GM12873 (cell line): ENCODE data around the gene AGPAT3.

ENCODE experiments used
- CTCF ChIP-seq: IDR thresholded peaks from 2 replicates; pipeline ENCODE4 v1.5.1; 2012; ENCODE audit warnings: low read depth, mild to moderate bottlenecking, moderate library complexity, low read length, control low read depth; ENCODE audit not compliant: insufficient read depth; ENCODE audit errors: missing control alignments

The AGPAT3 gene

GRCh38 chr21:43820466-43820865 lies 44.6 kb upstream of the AGPAT3 start:
- no peak for TF ChIP-seq CTCF

- no peak for TF ChIP-seq CTCF
Observed at GRCh38 chr21:43824333-43825241, 40.4 kb upstream of the AGPAT3 start.

- TF ChIP-seq CTCF, result no peak
Observed at GRCh38 chr21:43825242-43825935, 39.6 kb upstream of the AGPAT3 start.

- TF ChIP-seq CTCF, result peak; percentile 49
Observed at GRCh38 chr21:43825936-43826622, 38.9 kb upstream of the AGPAT3 start.

GRCh38 chr21:43826623-43826974 lies 38.4 kb upstream of the AGPAT3 start:
- no peak for TF ChIP-seq CTCF

- TF ChIP-seq CTCF, result no peak
Observed at GRCh38 chr21:43827015-43827611, 37.9 kb upstream of the AGPAT3 start.
